Subcutaneous abdominal adipose tissue (tissue), 5 donors: ENCODE data around the gene PACRG.

Experiments
- H3K27ac ChIP-seq: one replicate; pipeline ENCODE4 v1.7.0; 2013; ENCODE audit warnings: low read depth, mild to moderate bottlenecking, inconsistent platforms, low read length, moderate library complexity
- H3K27me3 ChIP-seq, 5 donors: one replicate each; pipeline ENCODE4 v1.7.0; 2013; ENCODE audit warnings: low read length in 5 of 5, inconsistent platforms in 1 of 5; ENCODE audit not compliant: control insufficient read depth in 5 of 5, insufficient read depth in 4 of 5
- H3K36me3 ChIP-seq, 5 donors: one replicate each; pipeline ENCODE4 v1.7.0; 2013; ENCODE audit warnings: low read length in 5 of 5; ENCODE audit not compliant: control insufficient read depth in 5 of 5, insufficient read depth in 5 of 5
- H3K4me1 ChIP-seq, 5 donors: one replicate each; pipeline ENCODE4 v1.7.0; 2013; ENCODE audit warnings: low read length in 5 of 5, mild to moderate bottlenecking in 3 of 5, moderate library complexity in 1 of 5; ENCODE audit not compliant: control insufficient read depth in 5 of 5, insufficient read depth in 5 of 5
- H3K4me3 ChIP-seq, 5 donors: one replicate each; pipeline ENCODE4 v1.7.0; 2013; ENCODE audit warnings: low read length in 5 of 5, low read depth in 1 of 5
- H3K9ac ChIP-seq, 5 donors: one replicate each; pipeline ENCODE4 v1.7.0; 2013; ENCODE audit warnings: low read length in 5 of 5, mild to moderate bottlenecking in 4 of 5, moderate library complexity in 3 of 5
- H3K9me3 ChIP-seq, 5 donors: one replicate each; pipeline ENCODE4 v1.7.0; 2013; ENCODE audit warnings: low read length in 5 of 5; ENCODE audit not compliant: control insufficient read depth in 5 of 5
- donor health status: healthy.
- donor health status: healthy.
- donor health status: healthy.
- donor health status: healthy.
- donor health status: healthy.

Gene PACRG

GRCh38 chr6:163195721-163196691, 468.2 kb downstream of the PACRG start:
- Histone ChIP-seq H3K27me3 (peaks cover 0 to 2% (median 0%) of the 10 kb centered on the region in 5 donors), H3K9ac (no peak overlapping the region), H3K9me3 (no peaks in the 10 kb centered on the region), H3K36me3 (no peaks in the 10 kb centered on the region), H3K27ac (no peak overlapping the region), H3K4me3 (no peak overlapping the region), H3K4me1 (peaks cover 0 to 5% (median 4%) of the 10 kb centered on the region in 5 donors)

DNA sequence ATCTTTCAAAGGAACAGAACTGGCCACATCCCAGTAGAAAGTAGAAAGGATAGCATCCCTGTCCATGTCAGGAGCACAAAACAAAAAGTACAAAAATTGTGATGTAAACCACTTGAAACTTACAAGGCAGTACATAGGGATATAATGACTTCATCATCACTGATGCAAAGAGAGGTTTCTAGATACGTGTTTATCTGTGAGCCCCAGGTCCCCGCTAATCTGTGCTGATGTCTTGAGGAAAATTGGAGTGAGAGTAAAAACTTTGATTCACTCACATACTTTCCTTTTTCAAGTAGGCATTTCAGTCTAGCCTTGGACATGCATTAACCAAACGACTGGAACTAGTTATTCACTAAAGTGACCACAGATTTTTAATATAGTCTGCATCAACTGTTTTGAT, 470.1 kb downstream of the PACRG start:
- Histone ChIP-seq H3K27ac (no peak overlapping the region), H3K9ac (no peak overlapping the region), H3K36me3 (no peaks in the 10 kb centered on the region), H3K9me3 (no peaks in the 10 kb centered on the region), H3K4me1 (peaks cover 0 to 2% (median 0%) of the 10 kb centered on the region in 5 donors), H3K4me3 (no peak overlapping the region), H3K27me3 (peaks cover 0 to 2% (median 0%) of the 10 kb centered on the region in 5 donors)

- H3K9ac ChIP-seq, result no peak overlapping the region
- no peak overlapping the region for H3K27ac ChIP-seq
- no peak overlapping the region for H3K4me3 ChIP-seq
- H3K9me3 ChIP-seq, result no peaks in the 10 kb centered on the region
- H3K4me1 ChIP-seq, result peaks cover 0 to 2% (median 0%) of the 10 kb centered on the region in 5 donors
- H3K27me3 ChIP-seq, result peaks cover 0 to 2% (median 0%) of the 10 kb centered on the region in 5 donors
- no peaks in the 10 kb centered on the region for H3K36me3 ChIP-seq
Observed at GRCh38 chr6:163198396-163198795, 470.6 kb downstream of the PACRG start.

GRCh38 chr6:163199371-163199770, 471.6 kb downstream of the PACRG start:
- H3K27me3 ChIP-seq, result peaks cover 0 to 2% (median 0%) of the 10 kb centered on the region in 5 donors
- no peaks in the 10 kb centered on the region for H3K36me3 ChIP-seq
- no peak overlapping the region for H3K4me3 ChIP-seq
- H3K9ac ChIP-seq, result no peak overlapping the region
- peaks cover 0 to 2% (median 0%) of the 10 kb centered on the region in 5 donors for H3K4me1 ChIP-seq
- H3K27ac ChIP-seq, result no peak overlapping the region
- no peaks in the 10 kb centered on the region for H3K9me3 ChIP-seq

GRCh38 chr6:163200289-163200688, 472.5 kb downstream of the PACRG start:
- Histone ChIP-seq H3K36me3 (no peaks in the 10 kb centered on the region), H3K9me3 (no peaks in the 10 kb centered on the region), H3K27ac (no peak overlapping the region), H3K27me3 (peaks cover 0 to 2% (median 0%) of the 10 kb centered on the region in 5 donors), H3K4me3 (no peak overlapping the region), H3K9ac (no peak overlapping the region), H3K4me1 (peaks cover 0 to 2% (median 0%) of the 10 kb centered on the region in 5 donors)

- H3K36me3 ChIP-seq, result no peaks in the 10 kb centered on the region
- no peak overlapping the region for H3K4me3 ChIP-seq
- peaks cover 0 to 2% (median 0%) of the 10 kb centered on the region in 5 donors for H3K27me3 ChIP-seq
- no peak overlapping the region for H3K27ac ChIP-seq
- peaks cover 0 to 1% (median 0%) of the 10 kb centered on the region in 5 donors for H3K4me1 ChIP-seq
- no peak overlapping the region for H3K9ac ChIP-seq
- no peaks in the 10 kb centered on the region for H3K9me3 ChIP-seq
Observed at GRCh38 chr6:163200694-163201093, 472.9 kb downstream of the PACRG start.

DNA sequence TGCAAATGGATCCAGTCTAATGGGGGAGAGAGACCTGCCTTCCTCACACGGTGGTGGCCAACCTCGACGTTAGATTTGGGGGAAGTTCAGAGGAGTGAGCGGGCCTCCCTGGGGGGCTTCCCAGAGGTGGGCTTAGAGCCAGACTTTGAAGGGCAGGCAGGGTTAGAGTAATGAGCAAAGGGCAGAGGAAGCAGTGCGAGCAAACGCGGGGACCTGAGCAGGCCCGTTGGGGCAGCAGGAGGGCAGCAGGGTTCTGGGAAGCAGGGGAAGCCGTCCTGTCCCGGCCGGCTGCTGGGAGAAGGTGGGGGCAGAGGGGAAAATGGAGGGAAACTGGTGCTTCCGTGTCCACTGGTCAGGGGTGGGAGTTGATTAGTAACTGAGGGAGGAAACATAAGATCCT, 474.1 kb downstream of the PACRG start:
- no peaks in the 10 kb centered on the region for H3K27me3 ChIP-seq
- H3K9me3 ChIP-seq, result no peaks in the 10 kb centered on the region
- no peak overlapping the region for H3K27ac ChIP-seq
- no peak overlapping the region for H3K4me3 ChIP-seq
- no peak overlapping the region for H3K9ac ChIP-seq
- no peaks in the 10 kb centered on the region for H3K4me1 ChIP-seq
- no peaks in the 10 kb centered on the region for H3K36me3 ChIP-seq

- Histone ChIP-seq H3K36me3 (no peaks in the 10 kb centered on the region), H3K9me3 (no peaks in the 10 kb centered on the region), H3K9ac (no peak overlapping the region)
Observed at GRCh38 chr6:163206196-163206595, 478.4 kb downstream of the PACRG start.

DNA sequence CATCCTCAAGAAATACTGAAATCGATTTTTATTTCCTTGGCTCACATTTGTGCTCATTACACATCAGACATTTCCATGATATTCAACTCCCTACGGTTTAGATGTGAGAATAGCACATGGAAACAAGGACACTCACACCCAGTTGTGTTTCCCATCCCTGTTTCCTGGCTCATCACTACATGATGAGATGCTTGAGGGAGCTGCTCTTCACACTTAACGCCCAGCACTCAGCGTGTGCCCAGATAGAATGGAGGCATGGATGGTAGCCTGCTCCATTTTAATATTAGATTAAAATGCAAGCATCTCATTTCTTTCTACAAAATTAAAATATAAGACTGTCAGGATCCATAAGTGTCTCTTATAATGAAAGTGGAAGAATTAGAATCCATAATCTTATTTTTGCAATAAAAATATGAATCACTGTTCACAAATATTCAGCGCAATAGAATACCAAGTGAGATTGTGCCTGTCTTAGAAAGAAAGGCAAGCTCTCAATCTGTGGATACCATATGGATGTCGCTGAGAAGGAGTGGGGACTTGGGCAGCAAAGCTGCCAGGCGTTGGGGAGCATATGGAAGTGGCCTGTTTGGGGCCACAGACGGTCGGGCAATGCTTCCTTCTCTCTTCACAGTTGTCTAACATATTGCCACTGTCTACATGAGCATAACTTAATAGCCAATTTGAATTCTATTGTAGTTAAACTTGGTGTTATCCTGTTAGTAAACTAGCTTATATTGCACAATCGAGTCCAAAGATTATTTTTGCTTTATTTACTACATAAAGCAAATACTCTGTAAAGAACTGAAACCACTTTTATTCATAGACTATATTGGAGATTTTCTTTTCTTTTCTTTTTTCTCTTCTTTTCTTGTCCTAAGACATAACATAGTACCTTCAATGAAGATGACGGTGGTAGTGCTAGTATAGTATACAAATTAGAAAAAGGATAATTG, 479.9 kb downstream of the PACRG start:
- H3K4me3 ChIP-seq, result no peak overlapping the region

More at GRCh38 chr6:163206196-163206595, 478.4 kb downstream of the PACRG start:
- Histone ChIP-seq H3K4me3 (no peak overlapping the region), H3K4me1 (no peaks in the 10 kb centered on the region), H3K27me3 (no peaks in the 10 kb centered on the region), H3K27ac (no peak overlapping the region)

More for the DNA sequence above, 479.9 kb downstream of the PACRG start:
- no peak overlapping the region for H3K27ac ChIP-seq
- H3K27me3 ChIP-seq, result no peaks in the 10 kb centered on the region
- no peak overlapping the region for H3K9ac ChIP-seq
- no peaks in the 10 kb centered on the region for H3K36me3 ChIP-seq
- peaks cover 3 to 9% (median 9%) of the 10 kb centered on the region in 5 donors for H3K9me3 ChIP-seq
- H3K4me1 ChIP-seq, result no peaks in the 10 kb centered on the region
